SK-N-SH (cell line): Measurements from ENCODE around the gene NLRP14. TPM values are rescaled to one million over a fixed set of nuclear protein-coding genes. Genes with fewer than 3 reads are reported as not detected.
A peak's percentile ranks its signal among the peaks of the same experiment; 100 is the strongest.

ENCODE experiments used
- CTCF ChIA-PET: fragments of 300-600, 350-600 bp; formaldehyde crosslinking; extraction: SDS; loops from one replicate; lab custom pipeline; 2021; lab: Yijun Ruan, JAX
- POLR2A ChIA-PET: fragments of 350-600 bp; sonication (Branson Sonifier 250); formaldehyde crosslinking; extraction: SDS; loops from one replicate; lab custom pipeline; 2020; ENCODE audit warnings: antibody characterized with exemption, inconsistent platforms; lab: Yijun Ruan, JAX
- DNase-seq: peaks from one replicate; pipeline ENCODE4 v3.0.0; 2012
- H2AFZ ChIP-seq: fragments of 200-600 bp; sonication (generic); 2 replicates; pipeline ENCODE4 v1.8.1; 2016; ENCODE audit warnings: antibody characterized with exemption, mild to moderate bottlenecking, low read depth
- H3F3A ChIP-seq: fragments of 200-600 bp; sonication (generic); replicated peaks from 2 replicates; pipeline ENCODE3; 2016; ENCODE audit warnings: antibody characterized with exemption, mild to moderate bottlenecking; ENCODE audit not compliant: insufficient read depth
- H3K27ac ChIP-seq, 2 experiments: fragments of 200-500 bp in 1 of 2; fragments of 200-600 bp in 1 of 2; sonication (Bioruptor generic) in 1 of 2; sonication (generic), shearing (Covaris generic) in 1 of 2; 2 replicates each; pipeline versions ENCODE4 v1.5.1 to v1.6.1; 2014 to 2016; ENCODE audit warnings: low read depth in 2 of 2, inconsistent platforms in 1 of 2, low read length in 1 of 2, mild to moderate bottlenecking in 1 of 2, mixed read lengths in 1 of 2
- H3K27me3 ChIP-seq: fragments of 200-600 bp; sonication (generic), shearing (Covaris generic); 2 replicates; pipeline ENCODE4 v1.6.1; 2016; ENCODE audit warnings: mixed run types; ENCODE audit not compliant: insufficient read depth
- H3K36me3 ChIP-seq, 2 experiments: fragments of 200-500 bp in 1 of 2; fragments of 200-600 bp in 1 of 2; sonication (Bioruptor generic) in 1 of 2; sonication (generic) in 1 of 2; replicated peaks in 1 of 2; 2 replicates each; pipeline versions ENCODE3 to v1.5.1; 2014 to 2016; ENCODE audit warnings: low read length in 1 of 2, mild to moderate bottlenecking in 1 of 2; ENCODE audit not compliant: insufficient read depth in 2 of 2, control insufficient read depth in 1 of 2
- H3K4me1 ChIP-seq, 2 experiments: fragments of 200-500 bp in 1 of 2; fragments of 200-600 bp in 1 of 2; sonication (Bioruptor generic) in 1 of 2; sonication (generic), shearing (Covaris generic) in 1 of 2; 2 replicates each; pipeline versions ENCODE4 v1.5.1 to v1.6.1; 2014 to 2016; ENCODE audit warnings: low read depth in 1 of 2, low read length in 1 of 2, mixed run types in 1 of 2; ENCODE audit not compliant: insufficient read depth in 2 of 2, control insufficient read depth in 1 of 2
- H3K4me2 ChIP-seq: fragments of 200-600 bp; sonication (generic), shearing (Covaris generic); 2 replicates; pipeline ENCODE4 v1.6.1; 2017; ENCODE audit warnings: mixed run types
- H3K4me3 ChIP-seq, 2 experiments: fragments of 200-500 bp in 1 of 2; fragments of 200-600 bp in 1 of 2; sonication (Bioruptor generic) in 1 of 2; sonication (generic), shearing (Covaris generic) in 1 of 2; 2 replicates each; pipeline versions ENCODE4 v1.5.1 to v1.8.1; 2014 to 2016; ENCODE audit warnings: low read depth in 2 of 2, inconsistent platforms in 1 of 2, low read length in 1 of 2, mild to moderate bottlenecking in 1 of 2, mixed read lengths in 1 of 2, moderate library complexity in 1 of 2
- H3K79me2 ChIP-seq: fragments of 200-600 bp; sonication (generic); 2 replicates; pipeline ENCODE4 v1.8.1; 2017; ENCODE audit warnings: mild to moderate bottlenecking; ENCODE audit not compliant: insufficient read depth
- H3K9ac ChIP-seq: fragments of 200-600 bp; sonication (generic); 2 replicates; pipeline ENCODE4 v1.6.1; 2017; ENCODE audit warnings: mixed run types
- H3K9me2 ChIP-seq: fragments of 200-600 bp; sonication (generic); 2 replicates; pipeline ENCODE4 v1.6.1; 2017; ENCODE audit warnings: mixed run types
- H3K9me3 ChIP-seq: fragments of 200-600 bp; sonication (generic); 2 replicates; pipeline ENCODE4 v1.6.1; 2017; ENCODE audit warnings: mixed run types, mild to moderate bottlenecking, moderate library complexity
- H4K20me1 ChIP-seq: fragments of 200-600 bp; sonication (generic); 2 replicates; pipeline ENCODE4 v1.6.1; 2017; ENCODE audit warnings: mild to moderate bottlenecking, mixed run types; ENCODE audit not compliant: insufficient read depth
- ELF1 ChIP-seq: IDR thresholded peaks from 2 replicates; pipeline ENCODE4 v1.4.0; 2012
- EP300 ChIP-seq, 2 experiments: IDR thresholded peaks; 2 replicates each; pipeline versions ENCODE4 v1.4.0 to v1.6.1; 2012; ENCODE audit warnings: borderline replicate concordance in 1 of 2, low read depth in 1 of 2, low read length in 1 of 2
- EZH2phosphoT487 ChIP-seq: fragments of 200-600 bp; sonication (generic); IDR thresholded peaks from 2 replicates; pipeline ENCODE4 v1.6.1; 2017; ENCODE audit warnings: low read depth, mixed run types, mild to moderate bottlenecking, antibody characterized with exemption, moderate library complexity, borderline replicate concordance
- FOXJ3 ChIP-seq: sonication (generic); formaldehyde crosslinking; IDR thresholded peaks from 2 replicates; pipeline ENCODE4 v1.5.1; 2020; ENCODE audit warnings: mild to moderate bottlenecking, missing genetic modification reagents
- FOXM1 ChIP-seq: IDR thresholded peaks from 2 replicates; pipeline ENCODE4 v1.4.0; 2012; ENCODE audit warnings: low read depth, mild to moderate bottlenecking
- GABPA ChIP-seq: IDR thresholded peaks from 2 replicates; pipeline ENCODE4 v1.4.0; 2012; ENCODE audit warnings: low read depth, mild to moderate bottlenecking
- GATA2 ChIP-seq: sonication (generic); formaldehyde crosslinking; IDR thresholded peaks from 2 replicates; pipeline ENCODE4 v1.5.0; 2020; ENCODE audit warnings: mild to moderate bottlenecking, missing genetic modification reagents
- IRF3 ChIP-seq: fragments of 150-350 bp; IDR thresholded peaks from 2 replicates; pipeline ENCODE4 v1.6.1; 2016; ENCODE audit warnings: mild to moderate bottlenecking, low read depth, low read length
- JUND ChIP-seq: IDR thresholded peaks from 2 replicates; pipeline ENCODE4 v1.4.0; 2012
- MEF2A ChIP-seq: IDR thresholded peaks from 2 replicates; pipeline ENCODE4 v1.4.0; 2012; ENCODE audit warnings: low read depth, borderline replicate concordance
- MXI1 ChIP-seq: IDR thresholded peaks from 2 replicates; pipeline ENCODE4 v1.6.1; 2012; ENCODE audit warnings: mild to moderate bottlenecking, low read depth, low read length, improper control_type of control experiment
- NFIC ChIP-seq: IDR thresholded peaks from 2 replicates; pipeline ENCODE4 v1.4.0; 2012; ENCODE audit warnings: borderline replicate concordance
- PBX3 ChIP-seq: IDR thresholded peaks from 2 replicates; pipeline ENCODE4; 2012
- POLR2AphosphoS5 ChIP-seq: IDR thresholded peaks from 2 replicates; pipeline ENCODE4 v1.6.1; 2012; ENCODE audit warnings: low read depth, low read length
- RAD21 ChIP-seq: IDR thresholded peaks from 2 replicates; pipeline ENCODE4 v1.6.1; 2012; ENCODE audit warnings: mild to moderate bottlenecking, low read length
- RCOR1 ChIP-seq: fragments of 150-350 bp; IDR thresholded peaks from 2 replicates; pipeline ENCODE4 v1.6.1; 2017; ENCODE audit warnings: antibody characterized with exemption, low read length
- RXRA ChIP-seq: IDR thresholded peaks from 2 replicates; pipeline ENCODE4 v1.4.0; 2012; ENCODE audit warnings: low read depth, mild to moderate bottlenecking, borderline replicate concordance
- SMC3 ChIP-seq: IDR thresholded peaks from 2 replicates; pipeline ENCODE4 v1.6.1; 2012; ENCODE audit warnings: low read depth, low read length, improper control_type of control experiment
- TAF1 ChIP-seq: IDR thresholded peaks from 2 replicates; pipeline ENCODE4 v1.6.1; 2012; ENCODE audit warnings: low read depth, mild to moderate bottlenecking, low read length, moderate library complexity, borderline replicate concordance
- TCF12 ChIP-seq: IDR thresholded peaks from 2 replicates; pipeline ENCODE4 v1.4.0; 2012
- ZBTB33 ChIP-seq: IDR thresholded peaks from 2 replicates; pipeline ENCODE4 v1.4.0; 2012; ENCODE audit warnings: low read depth, borderline replicate concordance
- WGBS: methylation state at CpG from one replicate; pipeline ENCODE4 v1.1.6; 2017; ENCODE audit warnings: low lambda C conversion rate; 5-methylcytosine and 5-hydroxymethylcytosine counted together
- polyA plus RNA-seq, 3 experiments: library from polyadenylated mRNA; depleted of rRNA; stranded (reverse); fragments of >200 nt; gene quantifications; 2 replicates each; pipeline ENCODE4 v1.2.3, GENCODE V29; 2012

The NLRP14 gene
- polyA plus RNA-seq, 1 of the 3 experiments (the other 2 are of a cell fraction) = not detected

- POLR2A ChIA-PET = interaction anchor here (1.0 kb wide), 1 partner anchor 559 kb away, joined by 3 read pairs; no protein-coding TSS in a partner anchor
- WGBS = 2% methylated on average over 16 of the region's 26 CpGs
- Histone ChIP-seq H3K9me3 (no peaks in the 10 kb centered on the region), H3K4me1 (peaks cover 0 to 8% of the 10 kb centered on the region in 2 experiments; a peak in 2 of 4 replicates), H3K9me2 (no peaks in the 10 kb centered on the region), H3K27ac (peak overlapping the region; percentile 83 to 84), H3K4me3 (peak overlapping the region; percentile 93 to 95), H3K4me2 (peak overlapping the region; percentile 97), H3F3A (peaks cover 4% of the 10 kb centered on the region), H3K36me3 (no peaks in the 10 kb centered on the region), H2AFZ (peak overlapping the region; percentile 99), H3K27me3 (no peaks in the 10 kb centered on the region), H3K79me2 (no peaks in the 10 kb centered on the region)
- CTCF ChIA-PET = interaction anchor here (0.8 kb wide), 1 partner anchor 967 kb away, joined by 3 read pairs; the partner anchor contains the start of gene EIF3F
- TF ChIP-seq ZBTB33 (no peak), TAF1 (0 out of 2 replicates have a peak, but pooled peaks have one; percentile 14)
- TF ChIP-seq, all 33 proteins: peak for 1
- Histone ChIP-seq H4K20me1 (no peaks in the 10 kb centered on the region), H3K9ac (peak overlapping the region; percentile 82)
- no peak for DNase-seq
These were observed 638 bp upstream of the NLRP14 start for GRCh38 chr11:7019500-7020182.

GRCh38 chr11:7021318-7021717, 1.0 kb downstream of the NLRP14 start:
- no peaks in the 10 kb centered on the region for H3K36me3 ChIP-seq
- no peaks in the 10 kb centered on the region for H4K20me1 ChIP-seq
- H3K4me2 ChIP-seq = no peak overlapping the region
- CTCF ChIA-PET = interaction anchor here (1.1 kb wide), 1 partner anchor 293 kb away, joined by 3 read pairs; no protein-coding TSS in a partner anchor
- H3K79me2 ChIP-seq = no peaks in the 10 kb centered on the region
- no peaks in the 10 kb centered on the region for H3K9me3 ChIP-seq
- POLR2A ChIA-PET = no interaction called here
- 75% methylated on average over 5 of the region's 5 CpGs for WGBS
- DNase-seq = no peak
- H2AFZ ChIP-seq = 0 out of 2 replicates have a peak overlapping the region, but pooled peaks have one; percentile 98
- no peaks in the 10 kb centered on the region for H3K27me3 ChIP-seq
- peaks cover 0 to 8% of the 10 kb centered on the region in 2 experiments; a peak in 2 of 4 replicates for H3K4me1 ChIP-seq
- TF ChIP-seq RCOR1 (no peak), SMC3 (no peak), ELF1 (no peak), RAD21 (no peak), GABPA (no peak), FOXM1 (no peak), JUND (no peak), PBX3 (no peak), EZH2phosphoT487 (no peak), EP300 (IDR thresholded peaks at IDR 0.05; ENCODE audit: borderline replicate concordance in 1 of 2, low read depth in 1 of 2, low read length in 1 of 2) (no peak), NFIC (no peak), FOXJ3 (no peak), TCF12 (no peak), MXI1 (no peak), ZBTB33 (no peak), POLR2AphosphoS5 (no peak), RXRA (no peak), IRF3 (no peak), GATA2 (CRISPR knock-in tag) (no peak), MEF2A (no peak)
- no peak overlapping the region; a peak in 1 of 4 replicates for H3K4me3 ChIP-seq
- H3K9ac ChIP-seq = no peak overlapping the region
- no peaks in the 10 kb centered on the region for H3K9me2 ChIP-seq
- H3K27ac ChIP-seq = no peak overlapping the region
- peaks cover 4% of the 10 kb centered on the region for H3F3A ChIP-seq
